Neutrophil (primary cell): ENCODE measurements around the gene TMEM218.

Experiments
- H3K27ac ChIP-seq: fragments of 200-600 bp; sonication (generic); 2 replicates; pipeline ENCODE4 v1.5.1; 2016; ENCODE audit warnings: mild to moderate bottlenecking, moderate library complexity
- H3K27me3 ChIP-seq: fragments of 200-600 bp; sonication (generic); 2 replicates; pipeline ENCODE4 v1.6.0; 2016; ENCODE audit warnings: mild to moderate bottlenecking
- H3K36me3 ChIP-seq: fragments of 200-600 bp; sonication (generic); 2 replicates; pipeline ENCODE4 v1.5.1; 2017
- H3K4me1 ChIP-seq, 2 experiments: fragments of 200-600 bp in 1 of 2; sonication (generic) in 1 of 2; 1 replicate in 1 of 2; 2 replicates in 1 of 2; pipeline versions ENCODE4 v1.5.1 to v1.6.1; 2013 to 2016; ENCODE audit warnings: low read depth in 1 of 2, low read length in 1 of 2, mild to moderate bottlenecking in 1 of 2, moderate library complexity in 1 of 2; ENCODE audit not compliant: control insufficient read depth in 1 of 2, insufficient read depth in 1 of 2
- H3K4me3 ChIP-seq, 2 experiments: fragments of 200-600 bp in 1 of 2; sonication (generic) in 1 of 2; 1 replicate in 1 of 2; 2 replicates in 1 of 2; pipeline ENCODE4 v1.5.1; 2013 to 2016; ENCODE audit warnings: low read depth in 1 of 2, low read length in 1 of 2, mild to moderate bottlenecking in 1 of 2, moderate library complexity in 1 of 2
- H3K9me3 ChIP-seq: fragments of 200-600 bp; sonication (generic); 2 replicates; pipeline ENCODE4 v1.5.1; 2016
- CTCF ChIP-seq: fragments of 200-600 bp; sonication (generic); IDR thresholded peaks from 2 replicates; pipeline ENCODE4 v1.5.1; 2016; ENCODE audit warnings: antibody characterized with exemption

Gene TMEM218

DNA sequence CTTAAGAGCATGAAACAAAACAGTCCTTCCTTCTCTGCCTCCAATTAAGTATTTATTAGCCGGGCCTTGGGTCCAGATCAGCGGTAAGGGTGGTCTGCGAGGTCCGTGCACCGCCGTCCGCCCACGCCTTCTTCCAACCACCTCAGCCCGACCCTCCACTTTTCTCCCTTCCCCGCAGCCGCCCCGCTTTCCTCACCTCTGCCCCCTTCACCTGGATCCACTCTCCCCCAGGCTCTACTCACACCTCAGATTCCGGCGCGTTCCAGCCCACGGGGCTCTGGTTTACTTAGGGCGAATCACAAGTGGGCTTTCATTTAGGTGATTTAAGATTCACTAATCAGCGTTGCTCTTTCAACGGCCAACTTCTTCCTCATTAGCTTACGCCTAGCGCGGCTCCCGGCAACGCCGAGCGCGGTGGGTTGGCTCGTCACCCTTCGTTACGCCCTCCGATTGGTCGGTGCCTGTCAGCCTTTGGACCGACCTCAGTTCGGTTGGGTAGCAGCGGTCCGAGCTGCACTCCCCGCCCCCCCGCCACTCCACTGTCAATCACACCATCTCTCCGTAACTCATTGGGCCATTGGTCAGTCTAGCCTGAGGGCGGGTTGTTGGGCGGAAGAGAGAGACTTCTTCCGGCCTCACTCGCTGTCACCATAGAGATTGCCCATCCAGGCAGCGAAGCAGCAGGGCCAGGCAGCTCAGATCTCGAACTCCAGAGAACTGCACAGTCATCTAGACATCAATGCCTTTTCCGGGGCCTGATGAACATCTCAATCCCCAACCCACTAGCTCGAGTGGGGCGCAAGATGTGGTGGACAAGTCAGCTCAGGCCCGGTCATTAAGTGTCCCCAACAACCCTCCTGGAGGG is at the start of gene TMEM218:
TSS of gene TMEM218 (minus strand) at position 284 of the 865 bp plus-strand sequence. CDS start 9,385 bp downstream, outside the sequence.
- peaks cover 15 to 17% of the 10 kb centered on the region in 2 experiments for H3K4me1 ChIP-seq
- peaks cover 22% of the 10 kb centered on the region for H3K27me3 ChIP-seq
- TF ChIP-seq CTCF = no peak
- H3K36me3 ChIP-seq = no peaks in the 10 kb centered on the region
- H3K4me3 ChIP-seq = peak within 1 kb of the TSS; percentile 83 to 88
- peak within 1 kb of the TSS; percentile 85 for H3K27ac ChIP-seq
- no peaks in the 10 kb centered on the region for H3K9me3 ChIP-seq

- peaks cover 93% of the 10 kb centered on the region for H3K27me3 ChIP-seq
These were observed 46.7 kb upstream of the TMEM218 start for GRCh38 chr11:125157953-125158680.

DNA sequence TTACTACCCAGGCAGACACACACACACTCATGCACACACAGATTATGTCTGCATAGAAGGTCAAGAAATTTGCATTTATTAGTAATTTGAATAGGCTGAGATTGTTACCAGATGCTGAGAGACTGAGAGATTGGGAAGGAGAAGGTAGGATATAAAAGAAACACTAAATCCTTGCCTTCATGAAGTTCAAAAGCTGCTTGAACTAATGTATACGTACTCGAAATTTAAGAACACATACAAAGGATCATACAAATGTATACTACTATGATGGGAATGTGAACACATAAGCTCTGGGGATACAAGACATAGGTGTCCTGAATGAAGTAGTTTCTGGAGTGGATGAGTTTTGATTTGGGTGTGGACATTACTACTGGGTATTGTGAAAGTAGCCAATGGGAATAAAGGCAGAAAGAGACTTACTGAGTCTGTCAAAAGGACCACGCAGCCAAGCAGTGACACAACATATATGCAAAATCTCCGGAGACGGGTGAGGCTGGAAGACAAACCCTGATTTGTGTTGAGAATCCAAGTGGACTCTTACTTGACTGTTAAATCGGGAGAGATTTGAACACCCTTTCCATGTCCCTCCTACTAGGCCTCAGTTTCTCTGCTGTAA is 45.8 kb upstream of the TMEM218 start:
- H3K4me3 ChIP-seq = no peak overlapping the region
- H3K27me3 ChIP-seq = peaks cover 88% of the 10 kb centered on the region
- TF ChIP-seq CTCF = no peak
- H3K9me3 ChIP-seq = no peaks in the 10 kb centered on the region
- no peaks in the 10 kb centered on the region for H3K4me1 ChIP-seq
- H3K36me3 ChIP-seq = no peaks in the 10 kb centered on the region
- H3K27ac ChIP-seq = no peak overlapping the region

More at GRCh38 chr11:125157953-125158680, 46.7 kb upstream of the TMEM218 start:
- no peaks in the 10 kb centered on the region for H3K9me3 ChIP-seq
- no peak overlapping the region for H3K4me3 ChIP-seq
- no peaks in the 10 kb centered on the region for H3K36me3 ChIP-seq
- no peak for TF ChIP-seq CTCF
- no peaks in the 10 kb centered on the region for H3K4me1 ChIP-seq
- no peak overlapping the region for H3K27ac ChIP-seq

GRCh38 chr11:125156346-125157117 is 45.1 kb upstream of the TMEM218 start:
- Histone ChIP-seq H3K27me3 (peaks cover 86% of the 10 kb centered on the region), H3K36me3 (no peaks in the 10 kb centered on the region), H3K4me1 (no peaks in the 10 kb centered on the region), H3K4me3 (no peak overlapping the region), H3K27ac (no peak overlapping the region), H3K9me3 (no peaks in the 10 kb centered on the region)
- no peak for TF ChIP-seq CTCF

DNA sequence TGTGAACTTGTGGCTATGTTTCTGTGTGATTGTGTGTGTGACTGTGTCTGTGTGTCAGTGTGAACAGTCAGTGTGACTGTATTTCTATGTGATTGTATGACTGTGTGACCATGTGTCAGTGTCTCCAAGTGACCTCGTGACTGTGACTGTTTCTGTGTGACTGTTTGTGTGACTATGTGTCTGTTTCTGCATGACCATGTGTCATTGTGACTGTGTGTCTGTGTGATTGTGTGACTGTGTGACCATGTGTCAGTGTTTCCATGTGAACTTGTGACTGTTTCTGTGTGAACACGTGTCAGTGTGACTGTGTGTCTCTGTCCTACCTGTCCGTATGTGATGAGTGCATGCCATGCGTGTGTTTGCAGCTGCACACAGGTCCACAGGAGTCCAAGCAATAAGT is 44.3 kb upstream of the TMEM218 start:
- Histone ChIP-seq H3K4me1 (no peaks in the 10 kb centered on the region), H3K27ac (no peak overlapping the region), H3K9me3 (no peaks in the 10 kb centered on the region), H3K27me3 (peaks cover 80% of the 10 kb centered on the region), H3K4me3 (no peak overlapping the region), H3K36me3 (no peaks in the 10 kb centered on the region)
- TF ChIP-seq CTCF = no peak
